Vagina (tissue), 2 donors: ENCODE measurements around the gene THSD7A. TPM values are rescaled to one million over a fixed set of nuclear protein-coding genes. Genes with fewer than 3 reads are reported as not detected.

ENCODE experiments used
- DNase-seq, 2 donors: peaks; one replicate each; pipeline ENCODE4 v3.0.0-alpha.2; 2017; ENCODE audit errors: extremely low spot score in 2 of 2
- H3K27ac ChIP-seq: fragments of 200-600 bp; sonication (generic); one replicate; pipeline ENCODE4 v1.5.1; 2019
- H3K27me3 ChIP-seq: fragments of 200-600 bp; sonication (generic); one replicate; pipeline ENCODE4 v1.5.1; 2019
- H3K36me3 ChIP-seq, 2 donors: fragments of 200-600 bp; sonication (generic); one replicate each; pipeline ENCODE4 v1.5.1; 2017 to 2019
- H3K4me1 ChIP-seq: fragments of 200-600 bp; sonication (generic); one replicate; pipeline ENCODE4 v1.5.1; 2019
- H3K4me3 ChIP-seq, 2 donors: fragments of 200-600 bp; sonication (generic); 1 replicate in 1 of 2; 2 replicates in 1 of 2; pipeline ENCODE4 v1.5.1; 2016 to 2019
- H3K9me3 ChIP-seq: fragments of 200-600 bp; sonication (generic); one replicate; pipeline ENCODE4 v1.5.1; 2019
- CTCF ChIP-seq, 3 experiments: fragments of 450-650 bp in 2 of 3; fragments of 200-600 bp in 1 of 3; sonication (generic) in 1 of 3; IDR thresholded peaks; one replicate each; pipeline ENCODE4 v1.5.1; 2017 to 2019; ENCODE audit warnings: antibody characterized with exemption in 3 of 3, mild to moderate bottlenecking in 2 of 3, moderate library complexity in 2 of 3
- POLR2A ChIP-seq, 2 donors: fragments of 450-650 bp; IDR thresholded peaks; one replicate each; pipeline ENCODE4 v1.6.1; 2017; ENCODE audit warnings: antibody characterized with exemption in 2 of 2, mild to moderate bottlenecking in 2 of 2, moderate library complexity in 2 of 2
- POLR2AphosphoS5 ChIP-seq, 2 donors: sonication (generic); formaldehyde crosslinking; IDR thresholded peaks; one replicate each; pipeline ENCODE4 v1.9.0; 2017; ENCODE audit warnings: antibody characterized with exemption in 2 of 2, mild to moderate bottlenecking in 2 of 2, low read depth in 1 of 2; ENCODE audit not compliant: insufficient read depth in 1 of 2
- intact Hi-C: fragments of 100-400 bp; cut with DNase I; formaldehyde crosslinking; loops from one replicate; pipeline ENCODE4 v1.15.1; 2023
- total RNA-seq: library from RNA; depleted of rRNA; stranded (reverse); fragments of >200 nt; gene quantifications from one replicate; pipeline ENCODE4 v1.2.3, GENCODE V29; 2016

The THSD7A gene
- total RNA-seq, 1 donor from 2014 or later, result 9.3 TPM

DNA sequence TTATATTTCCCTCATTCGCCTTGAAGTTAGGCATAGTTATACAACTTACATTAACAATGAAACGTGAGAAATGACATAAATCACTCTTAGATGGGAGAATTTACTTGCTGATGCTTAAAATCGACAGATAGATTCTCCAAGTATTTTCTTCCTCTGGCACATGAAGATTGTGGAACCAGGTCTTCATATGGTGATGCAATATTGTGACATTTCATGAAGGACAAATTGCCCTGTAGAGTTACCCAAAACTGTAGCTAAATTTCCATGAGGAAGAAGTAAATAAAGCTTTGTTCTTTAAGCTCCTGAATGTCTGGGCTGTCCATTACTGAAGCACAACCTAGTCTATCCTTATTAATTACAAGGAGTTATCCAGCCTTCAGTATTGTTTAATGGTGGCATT, 353.1 kb downstream of the THSD7A start:
- TF ChIP-seq POLR2A (IDR thresholded peaks at IDR 0.05) (no peak), POLR2AphosphoS5 (IDR thresholded peaks at IDR 0.05; ENCODE audit: insufficient read depth in 1 of 2, low read depth in 1 of 2) (no peak), CTCF (IDR thresholded peaks at IDR 0.05) (no peak)
- Histone ChIP-seq H3K4me3 (no peak overlapping the region), H3K36me3 (no peaks in the 10 kb centered on the region), H3K27ac (no peak overlapping the region), H3K4me1 (no peaks in the 10 kb centered on the region), H3K9me3 (no peaks in the 10 kb centered on the region), H3K27me3 (no peaks in the 10 kb centered on the region)
- intact Hi-C loops, result no loop called here
- no peak for DNase-seq

DNA sequence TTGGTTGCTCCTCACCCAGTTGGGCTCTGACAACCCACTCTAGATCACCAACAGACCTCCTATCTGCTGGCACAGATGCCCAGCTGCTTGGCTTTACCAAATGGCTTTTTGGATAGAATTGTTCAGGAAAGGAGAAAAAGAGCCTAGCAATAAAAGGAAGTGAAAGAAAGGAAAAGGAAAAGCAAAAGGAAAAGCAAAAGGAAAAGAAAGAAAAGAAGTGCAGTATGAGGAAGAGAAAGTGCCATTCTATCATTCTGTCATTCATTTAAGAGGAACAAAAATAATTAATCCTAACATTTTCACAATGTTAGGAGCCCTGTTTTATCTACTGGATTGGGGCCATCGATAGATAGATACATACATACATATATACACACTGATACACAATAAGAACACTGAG, 353.6 kb downstream of the THSD7A start:
- H3K27me3 ChIP-seq, result no peaks in the 10 kb centered on the region
- no peaks in the 10 kb centered on the region for H3K9me3 ChIP-seq
- intact Hi-C loops, result no loop called here
- H3K4me3 ChIP-seq, result no peak overlapping the region
- no peaks in the 10 kb centered on the region for H3K36me3 ChIP-seq
- H3K27ac ChIP-seq, result no peak overlapping the region
- DNase-seq, result no peak
- H3K4me1 ChIP-seq, result no peaks in the 10 kb centered on the region
- no peak for TF ChIP-seq CTCF (IDR thresholded peaks at IDR 0.05)
- no peak for TF ChIP-seq POLR2AphosphoS5 (IDR thresholded peaks at IDR 0.05; ENCODE audit: insufficient read depth in 1 of 2, low read depth in 1 of 2)
- TF ChIP-seq POLR2A (IDR thresholded peaks at IDR 0.05), result no peak

DNA sequence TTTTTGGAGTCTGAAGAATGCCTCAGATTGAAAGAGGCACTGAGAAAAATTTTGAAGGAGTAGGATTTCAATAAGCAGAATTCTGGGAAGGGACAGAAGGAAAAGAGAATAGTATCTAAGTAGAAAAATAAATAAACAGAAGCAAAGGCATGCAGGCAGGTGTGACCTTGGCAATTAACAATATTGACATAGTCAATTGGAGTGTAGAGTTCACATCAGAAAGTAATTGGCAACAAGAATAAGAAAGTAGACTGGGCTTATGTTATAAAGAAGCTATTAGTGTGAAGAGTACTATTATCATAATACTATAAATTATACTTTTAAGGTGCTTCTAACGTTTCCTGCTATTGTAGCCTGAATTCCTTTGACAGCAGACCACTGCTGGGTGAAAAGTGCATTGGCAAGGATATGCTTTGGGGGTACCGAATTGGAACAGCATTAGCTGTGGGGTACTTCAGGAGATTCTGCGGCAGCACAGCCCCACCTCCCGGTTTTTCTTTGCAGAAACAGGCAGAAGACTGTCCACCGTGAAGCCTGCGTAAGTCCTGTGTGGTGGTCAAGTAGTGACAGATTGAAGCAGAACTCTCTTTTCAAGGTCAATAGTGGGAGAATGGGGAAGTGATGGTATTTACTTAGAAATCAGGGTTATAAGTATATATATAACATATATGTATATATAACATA, 357.0 kb downstream of the THSD7A start:
- no peak overlapping the region for H3K4me3 ChIP-seq
- H3K27ac ChIP-seq, result no peak overlapping the region
- H3K27me3 ChIP-seq, result no peaks in the 10 kb centered on the region
- no peaks in the 10 kb centered on the region for H3K9me3 ChIP-seq
- no peaks in the 10 kb centered on the region for H3K36me3 ChIP-seq
- no peaks in the 10 kb centered on the region for H3K4me1 ChIP-seq
- TF ChIP-seq POLR2AphosphoS5 (IDR thresholded peaks at IDR 0.05; ENCODE audit: insufficient read depth in 1 of 2, low read depth in 1 of 2) (no peak), CTCF (IDR thresholded peaks at IDR 0.05) (no peak), POLR2A (IDR thresholded peaks at IDR 0.05) (no peak)
- intact Hi-C loops, result no loop called here
- DNase-seq, result no peak

DNA sequence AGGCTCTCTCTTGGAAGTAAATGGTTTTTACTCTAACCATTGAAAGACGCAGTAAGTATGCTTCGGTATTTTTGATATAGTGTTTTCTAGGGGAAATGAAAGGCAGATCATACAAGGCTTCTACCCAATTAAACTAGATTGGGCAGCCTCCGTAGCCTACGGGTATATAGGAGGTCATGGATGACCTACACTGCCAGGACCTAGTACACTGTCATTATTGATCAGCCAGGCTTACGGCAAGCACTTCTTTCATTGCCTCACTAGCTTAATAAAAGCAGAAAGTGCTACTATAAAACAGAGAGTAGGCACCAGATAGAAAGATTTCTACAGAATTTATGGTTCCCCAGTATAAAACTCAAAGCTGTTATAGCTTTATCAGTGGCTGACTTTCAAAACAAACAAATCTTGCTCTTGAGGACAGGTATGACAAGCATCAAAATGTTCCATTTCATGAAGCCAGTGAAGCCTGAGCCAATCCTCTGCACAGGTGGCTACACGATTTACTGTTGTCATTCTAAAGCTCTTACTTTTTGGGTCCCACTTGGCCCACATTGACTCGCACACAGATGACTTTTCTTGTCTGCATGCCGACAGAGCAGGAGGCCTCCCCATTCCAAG, 358.1 kb downstream of the THSD7A start:
- Histone ChIP-seq H3K9me3 (no peaks in the 10 kb centered on the region), H3K36me3 (no peaks in the 10 kb centered on the region), H3K4me1 (no peaks in the 10 kb centered on the region), H3K4me3 (no peak overlapping the region), H3K27ac (no peak overlapping the region), H3K27me3 (no peaks in the 10 kb centered on the region)
- no peak for DNase-seq
- intact Hi-C loops, result no loop called here
- TF ChIP-seq POLR2AphosphoS5 (IDR thresholded peaks at IDR 0.05; ENCODE audit: insufficient read depth in 1 of 2, low read depth in 1 of 2) (no peak), POLR2A (IDR thresholded peaks at IDR 0.05) (no peak), CTCF (IDR thresholded peaks at IDR 0.05) (no peak)

DNA sequence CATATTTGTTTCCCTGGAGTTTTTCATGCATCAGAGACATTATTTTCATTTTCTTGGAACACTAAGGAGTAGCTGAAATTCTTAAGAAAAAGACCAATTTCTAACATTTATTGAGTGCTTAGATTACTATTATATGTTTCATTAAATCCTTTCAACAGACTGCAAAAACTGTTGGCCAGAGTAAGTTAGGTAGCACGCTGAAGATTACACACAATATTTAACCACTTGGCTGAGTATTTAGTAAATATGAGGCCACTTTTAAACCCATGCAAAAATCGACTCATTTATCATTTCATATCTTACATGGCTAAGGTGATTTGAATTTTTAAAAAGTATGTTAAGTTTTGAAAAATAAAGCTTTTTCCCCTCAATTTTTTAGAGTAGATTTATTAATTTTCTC, 358.8 kb downstream of the THSD7A start:
- H3K4me1 ChIP-seq, result no peaks in the 10 kb centered on the region
- H3K27me3 ChIP-seq, result no peaks in the 10 kb centered on the region
- no peak for DNase-seq
- TF ChIP-seq CTCF (IDR thresholded peaks at IDR 0.05) (no peak), POLR2A (IDR thresholded peaks at IDR 0.05) (no peak), POLR2AphosphoS5 (IDR thresholded peaks at IDR 0.05; ENCODE audit: insufficient read depth in 1 of 2, low read depth in 1 of 2) (no peak)
- no peak overlapping the region for H3K4me3 ChIP-seq
- H3K9me3 ChIP-seq, result no peaks in the 10 kb centered on the region
- intact Hi-C loops, result no loop called here
- H3K27ac ChIP-seq, result no peak overlapping the region
- H3K36me3 ChIP-seq, result no peaks in the 10 kb centered on the region
